ENCODE measurements around the gene ACCSL.

GRCh38 chr11:44037658-44037998 lies 10.2 kb upstream of the ACCSL start:
- TF ChIP-seq CREB5 (CRISPR knock-in tag; IDR thresholded peaks at IDR 0.05; ENCODE audit: low read depth) (no peak), RARB (CRISPR knock-in tag; IDR thresholded peaks at IDR 0.05) (no peak), ZFP3 (CRISPR knock-in tag; IDR thresholded peaks at IDR 0.05) (no peak), PATZ1 (CRISPR knock-in tag; IDR thresholded peaks at IDR 0.05; ENCODE audit: borderline replicate concordance) (no peak), ZNF565 (CRISPR knock-in tag; conservative IDR thresholded peaks at IDR 0.05; ENCODE audit: low read depth) (no peak), ESRRG (CRISPR knock-in tag; IDR thresholded peaks at IDR 0.05) (no peak), SNAI2 (CRISPR knock-in tag; IDR thresholded peaks at IDR 0.05) (no peak), ZC3H10 (CRISPR knock-in tag; IDR thresholded peaks at IDR 0.05) (no peak), CSRNP3 (CRISPR knock-in tag; IDR thresholded peaks at IDR 0.05) (no peak), TSHZ2 (CRISPR knock-in tag; IDR thresholded peaks at IDR 0.05) (no peak), ISL1 (CRISPR knock-in tag; IDR thresholded peaks at IDR 0.05) (no peak), CSDC2 (CRISPR knock-in tag; IDR thresholded peaks at IDR 0.05) (no peak), ZFP30 (CRISPR knock-in tag; IDR thresholded peaks at IDR 0.05) (no peak), GLIS3 (CRISPR knock-in tag; IDR thresholded peaks at IDR 0.05) (no peak)
